Epithelial cell of proximal tubule (primary cell): ENCODE results near the gene OPN3. TPM values are rescaled to one million over a fixed set of nuclear protein-coding genes. Genes with fewer than 3 reads are reported as not detected.

Experiments used
- DNase-seq: peaks from one replicate; pipeline ENCODE4 v3.0.0-alpha.2; 2011; ENCODE audit warnings: low read depth
- H3K4me3 ChIP-seq: 2 replicates; pipeline ENCODE4 v1.5.1; 2011; ENCODE audit warnings: low read depth, mild to moderate bottlenecking, low read length
- CTCF ChIP-seq: conservative IDR thresholded peaks from 2 replicates; pipeline ENCODE4 v1.5.1; 2012; ENCODE audit warnings: low read depth, mild to moderate bottlenecking, low read length
- total RNA-seq: library from RNA; depleted of rRNA; stranded (reverse); fragments of >200 nt; gene quantifications from 2 replicates; pipeline ENCODE4 v1.2.3, GENCODE V29; 2015

The OPN3 gene
- total RNA-seq, 1 donor from 2014 or later, result 66.2 TPM

- TF ChIP-seq CTCF, result no peak
- no peak overlapping the region for H3K4me3 ChIP-seq
- DNase-seq, result no peak
Observed at GRCh38 chr1:241579434-241579833, 60.7 kb downstream of the OPN3 start.

- no peak for TF ChIP-seq CTCF
- DNase-seq, result no peak
- no peak overlapping the region for H3K4me3 ChIP-seq
Observed at GRCh38 chr1:241574154-241574553, 66.0 kb downstream of the OPN3 start.

- H3K4me3 ChIP-seq, result no peak overlapping the region
- no peak for DNase-seq
- no peak for TF ChIP-seq CTCF
Observed at GRCh38 chr1:241569848-241570247, 70.3 kb downstream of the OPN3 start.

- no peak for DNase-seq
- TF ChIP-seq CTCF, result no peak
- no peak overlapping the region for H3K4me3 ChIP-seq
Observed at GRCh38 chr1:241560849-241561187, 79.4 kb downstream of the OPN3 start.

- no peak for TF ChIP-seq CTCF
- no peak for DNase-seq
- no peak overlapping the region for H3K4me3 ChIP-seq
Observed at GRCh38 chr1:241560146-241560848, 79.9 kb downstream of the OPN3 start.

- DNase-seq, result no peak
Observed at GRCh38 chr1:241557551-241558193, 82.5 kb downstream of the OPN3 start.

More at GRCh38 chr1:241557551-241558193, 82.5 kb downstream of the OPN3 start:
- TF ChIP-seq CTCF, result no peak
- no peak overlapping the region for H3K4me3 ChIP-seq
